Prostate gland (tissue), 2 donors: ENCODE data around the gene BCL2L2.

Source experiments
- CTCF ChIP-seq, 4 experiments: fragments of 200-600 bp in 2 of 4; fragments of 450-650 bp in 2 of 4; sonication (generic) in 2 of 4; IDR thresholded peaks; 1 replicate in 3 of 4; 2 replicates in 1 of 4; pipeline ENCODE4 v1.5.1; 2016 to 2019; ENCODE audit warnings: antibody characterized with exemption in 4 of 4, mild to moderate bottlenecking in 2 of 4, moderate library complexity in 2 of 4
- POLR2A ChIP-seq: fragments of 450-650 bp; IDR thresholded peaks from one replicate; pipeline ENCODE4 v1.6.1; 2016; ENCODE audit warnings: antibody characterized with exemption, mild to moderate bottlenecking

- TF ChIP-seq POLR2A (no peak), CTCF (IDR thresholded peaks at IDR 0.05) (no peak)
These were observed 13.3 kb downstream of the BCL2L2 start for GRCh38 chr14:23319746-23320583.
